Frontal cortex (tissue), 4 donors: ENCODE results near the gene RCAN2. TPM values are rescaled to one million over a fixed set of nuclear protein-coding genes. Genes with fewer than 3 reads are reported as not detected.

Experiments used
- DNase-seq, 2 donors: peaks; one replicate each; pipeline ENCODE4 v3.0.0; 2012; ENCODE audit warnings: low spot score in 2 of 2
- FAIRE-seq: peaks from 2 replicates; lab custom pipeline; 2012; peaks lifted over from hg19 to GRCh38; lab: Jason Lieb, UNC
- total RNA-seq: library from RNA; depleted of rRNA; stranded (reverse); fragments of >200 nt; gene quantifications from one replicate; pipeline ENCODE4 v1.2.3, GENCODE V29; 2014
- donor health status: control.
- donor health status: control.
- donor health status: control.

Gene RCAN2
- total RNA-seq = 15.1 TPM

- peak; percentile 72 to 75 for DNase-seq
- no peak for FAIRE-seq
Observed at GRCh38 chr6:46491201-46491627, at the start of gene RCAN2. TSS of gene RCAN2 (minus strand) at chr6:46491449.

GRCh38 chr6:46539866-46540265 is 48.6 kb upstream of the RCAN2 start:
- no peak for FAIRE-seq

DNA sequence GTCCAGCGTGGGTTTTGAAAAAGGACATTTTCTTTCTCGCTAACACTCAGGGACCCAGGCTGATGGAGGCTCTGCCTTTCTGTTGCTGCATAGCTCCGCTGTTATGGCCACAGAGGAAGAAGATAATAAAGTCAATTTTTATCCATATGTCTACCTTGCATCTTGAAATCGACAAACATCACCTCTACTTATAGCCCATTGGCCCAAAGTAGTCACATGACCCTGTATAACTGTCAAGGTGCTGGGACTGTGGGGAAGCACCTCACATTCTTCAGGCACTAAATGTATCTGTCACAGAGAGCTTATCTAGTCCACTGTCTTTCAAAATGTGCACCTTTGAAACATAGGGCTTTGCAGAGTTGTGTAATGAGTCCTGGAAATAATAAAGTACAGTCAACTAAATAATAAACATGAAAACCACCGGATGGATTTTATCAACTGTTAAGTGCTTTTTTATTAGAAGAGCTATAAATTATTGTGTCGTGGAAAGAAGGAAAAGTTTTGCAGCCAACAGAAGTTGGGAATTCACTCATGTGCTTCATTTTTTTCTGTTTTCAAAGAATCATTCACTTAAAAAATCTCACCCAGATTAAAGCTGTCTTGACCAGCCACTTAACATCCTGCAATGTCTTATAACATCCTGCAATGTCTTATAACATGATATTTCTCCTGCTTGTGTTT is 47.7 kb upstream of the RCAN2 start:
- no peak for FAIRE-seq
- DNase-seq = no peak

More at GRCh38 chr6:46539866-46540265, 48.6 kb upstream of the RCAN2 start:
- no peak for DNase-seq

- no peak for DNase-seq
- no peak for FAIRE-seq
Observed at GRCh38 chr6:46530896-46531295, 39.6 kb upstream of the RCAN2 start.

GRCh38 chr6:46528961-46529750 is 37.9 kb upstream of the RCAN2 start:
- no peak for FAIRE-seq
- DNase-seq = no peak

DNA sequence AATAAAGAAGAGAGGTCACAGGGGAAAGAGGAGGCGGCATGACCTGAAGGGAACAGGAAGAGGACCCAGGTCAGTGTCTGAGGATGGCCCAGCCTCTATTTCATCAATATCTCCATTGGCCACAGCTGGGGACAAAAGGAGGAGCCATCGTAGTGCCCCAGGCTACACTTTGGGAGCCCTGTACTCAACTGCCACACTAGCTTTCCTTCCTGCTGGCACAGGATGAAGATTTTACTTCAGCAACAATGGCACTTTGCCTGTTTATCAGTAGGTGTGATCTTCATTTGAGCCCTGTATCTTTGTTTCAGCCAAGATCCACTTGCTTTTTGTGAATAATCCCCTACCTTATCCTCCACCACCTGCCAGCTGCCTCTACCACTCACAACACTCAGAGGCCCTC is 35.4 kb upstream of the RCAN2 start:
- FAIRE-seq (no peak), DNase-seq (no peak)

DNA sequence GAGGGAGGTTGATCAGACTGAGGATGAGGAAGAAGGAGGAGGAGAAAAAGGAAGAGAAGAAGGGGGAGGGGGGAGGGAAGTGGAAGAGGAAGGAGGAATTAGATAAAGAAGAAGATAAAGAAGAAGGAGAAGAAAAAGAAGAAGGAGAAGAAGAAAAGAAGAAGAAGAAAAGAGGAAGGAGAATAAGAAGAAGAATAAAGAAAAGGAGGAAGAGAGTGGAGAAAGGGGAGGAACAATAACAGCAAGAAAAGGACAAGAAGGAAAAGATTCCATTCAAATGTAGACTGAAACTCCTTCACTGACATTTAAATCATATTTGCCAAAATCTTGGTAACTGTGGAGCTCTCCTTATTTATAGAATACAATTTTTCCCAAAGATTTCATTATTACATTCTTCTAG is 34.3 kb upstream of the RCAN2 start:
- FAIRE-seq (no peak), DNase-seq (no peak)

DNA sequence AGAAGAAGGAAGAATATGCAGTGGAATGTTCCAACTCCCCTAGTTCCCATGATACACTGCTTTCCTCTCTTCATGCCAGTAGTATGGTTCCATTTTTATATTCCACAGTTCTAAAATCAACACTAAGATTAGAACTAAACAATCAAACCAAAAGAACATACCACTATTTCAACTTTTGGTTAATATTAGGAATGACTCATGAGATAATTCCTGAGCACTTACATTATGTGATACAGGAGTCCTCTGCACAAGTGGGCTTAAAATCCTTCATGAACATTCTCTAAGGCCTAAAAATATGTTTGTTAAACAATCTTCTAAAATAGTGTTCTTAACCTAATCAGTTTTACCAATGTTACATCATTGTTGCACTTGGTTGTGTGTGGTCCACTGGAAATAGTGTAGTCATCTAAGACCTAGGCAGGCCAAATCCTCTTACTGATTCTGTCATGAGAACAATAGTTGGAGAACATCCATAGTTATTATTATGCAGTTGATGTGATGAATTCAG is 30.3 kb upstream of the RCAN2 start:
- FAIRE-seq (no peak), DNase-seq (no peak)

GRCh38 chr6:46517202-46517601 is 26.0 kb upstream of the RCAN2 start:
- DNase-seq (no peak), FAIRE-seq (no peak)

DNA sequence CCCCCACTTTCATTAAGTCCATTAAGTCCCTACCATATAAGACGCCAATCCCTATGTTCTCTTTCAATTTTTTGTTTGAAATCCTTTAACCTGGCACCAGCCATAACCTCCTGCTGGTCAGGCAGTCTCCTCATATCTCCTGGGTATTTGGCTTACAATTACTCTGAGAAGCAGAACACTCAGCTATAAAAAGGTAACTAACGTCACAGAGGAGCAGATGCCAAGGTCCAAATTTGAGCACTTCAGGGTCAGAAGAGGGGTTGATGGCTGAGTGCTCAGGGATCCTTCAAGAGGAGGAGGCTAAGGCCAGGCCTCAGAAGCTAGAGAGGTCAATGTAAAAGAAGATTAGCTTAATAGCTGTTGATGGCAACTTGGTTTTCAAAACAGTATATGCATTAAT is 22.3 kb upstream of the RCAN2 start:
- FAIRE-seq (no peak), DNase-seq (no peak)

DNA sequence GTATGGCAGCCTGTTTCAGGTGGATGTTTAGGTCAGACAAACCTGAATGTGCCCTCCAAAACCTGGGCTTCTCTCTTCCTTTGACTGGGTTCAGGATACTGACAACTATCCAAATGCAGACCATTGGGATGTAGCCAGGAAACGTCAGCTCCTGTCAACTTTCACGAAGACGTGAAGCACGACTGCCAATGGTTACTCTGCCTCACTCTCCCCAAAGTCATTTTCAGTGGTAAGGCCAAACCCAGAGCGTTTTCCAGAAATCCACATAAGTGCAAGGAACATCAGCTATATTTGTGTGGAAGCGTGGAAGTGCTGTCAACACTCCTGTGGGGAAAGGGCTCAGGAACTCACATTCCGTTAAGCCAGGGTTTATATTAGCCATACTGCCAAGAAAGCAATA is 20.1 kb upstream of the RCAN2 start:
- no peak for FAIRE-seq
- no peak for DNase-seq

GRCh38 chr6:46510651-46511050 is 19.4 kb upstream of the RCAN2 start:
- DNase-seq = no peak
- peak; percentile 91 for FAIRE-seq

DNA sequence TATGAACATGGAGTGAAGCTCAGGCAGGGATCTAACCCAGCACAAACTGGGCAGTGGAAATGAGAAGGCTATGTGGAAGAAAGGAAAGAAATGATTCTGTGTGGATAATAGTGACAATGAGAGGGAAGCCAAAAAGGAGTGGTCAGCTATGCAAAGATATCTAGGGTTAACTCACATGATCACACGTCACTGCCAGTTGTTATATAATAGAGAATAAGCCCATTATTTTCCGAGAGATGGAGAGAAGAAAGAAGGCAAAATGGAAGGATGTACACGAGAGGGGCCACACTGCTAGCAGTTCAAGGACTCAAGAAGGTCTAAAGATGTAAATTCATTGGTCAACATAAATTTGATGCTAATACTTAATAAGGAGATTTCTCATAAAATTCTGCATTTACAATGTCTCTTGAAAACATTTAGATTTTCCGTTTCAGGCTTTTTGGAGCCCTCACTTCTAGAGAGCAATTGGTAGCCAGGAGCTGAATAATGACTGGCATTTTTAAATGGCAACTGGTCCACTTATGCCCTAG is 18.8 kb upstream of the RCAN2 start:
- FAIRE-seq (no peak), DNase-seq (no peak)

DNA sequence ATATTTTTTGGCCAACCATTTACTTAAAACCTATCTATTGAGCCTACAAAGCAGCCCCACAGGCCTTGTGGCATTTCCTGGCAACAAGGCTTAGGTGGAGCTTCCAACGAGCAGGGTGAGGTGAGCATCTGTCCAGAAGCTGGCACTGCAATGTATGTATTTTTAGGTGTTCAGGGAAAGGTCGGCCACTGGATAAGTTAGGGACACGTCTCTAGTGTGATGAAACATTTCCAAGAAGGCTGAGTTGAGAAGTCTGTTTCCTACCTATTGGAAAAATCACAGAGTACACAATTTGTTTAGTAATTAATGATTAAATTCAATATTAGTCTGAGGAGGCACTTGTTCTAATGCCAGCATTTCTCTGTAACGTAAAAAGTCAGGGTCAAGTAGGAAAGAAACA is 17.8 kb upstream of the RCAN2 start:
- no peak for DNase-seq
- no peak for FAIRE-seq

DNA sequence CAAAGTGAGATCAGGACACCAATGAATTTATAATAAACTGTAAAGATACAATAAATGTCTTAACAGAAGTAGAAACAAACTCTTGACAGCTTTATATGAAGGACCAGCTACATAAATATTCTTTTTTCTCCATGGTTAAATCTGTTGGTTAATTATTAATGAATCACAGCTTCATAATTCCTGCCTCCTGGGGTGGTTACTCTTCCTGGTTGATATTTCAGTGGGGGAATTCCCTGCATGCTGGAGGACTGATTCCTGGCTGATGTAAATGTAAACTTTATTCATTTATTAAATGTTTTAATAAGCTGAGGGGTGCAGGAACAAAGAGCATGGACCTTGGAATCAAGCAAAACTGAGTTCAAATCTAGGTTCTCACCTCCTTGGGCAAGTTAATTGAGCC is 16.2 kb upstream of the RCAN2 start:
- no peak for DNase-seq
- FAIRE-seq = no peak

DNA sequence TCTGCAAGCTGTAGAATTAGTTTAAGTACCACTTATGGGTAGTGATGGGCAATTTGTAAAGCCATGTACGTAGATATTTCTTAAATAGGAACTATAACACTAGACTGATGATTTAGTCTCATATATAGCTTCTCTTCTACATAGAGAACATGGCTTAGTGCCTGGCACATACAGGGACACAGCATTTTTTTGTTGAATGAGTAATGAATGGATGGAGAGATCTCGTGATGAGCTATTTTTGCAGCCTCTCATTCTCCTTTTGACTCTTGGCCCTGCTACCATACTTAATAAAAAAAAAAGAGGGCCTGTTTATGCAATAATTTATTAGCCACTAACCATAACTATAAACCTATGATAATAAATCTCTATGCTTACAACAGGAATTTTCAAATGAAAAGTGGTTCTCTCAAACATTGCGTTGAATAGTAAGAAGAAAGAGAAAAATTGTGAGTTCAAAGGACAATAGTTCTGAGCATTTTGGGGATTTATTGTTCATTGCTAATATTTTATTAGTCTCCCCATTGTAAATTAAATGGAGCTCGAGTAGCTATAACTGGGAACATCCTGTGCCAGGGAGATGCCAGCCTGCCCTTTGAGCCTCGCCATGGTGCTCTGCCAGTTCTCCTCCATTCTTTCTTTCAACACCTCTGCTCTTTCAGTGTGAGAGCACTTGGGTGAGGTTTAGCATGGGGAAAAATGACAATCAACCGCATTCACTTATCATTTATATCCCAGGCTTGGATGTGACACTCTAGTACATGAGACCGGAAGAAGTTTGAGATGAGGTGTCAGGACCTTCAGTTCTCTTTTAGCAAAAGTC is 14.7 kb upstream of the RCAN2 start:
- DNase-seq (no peak), FAIRE-seq (no peak)

DNA sequence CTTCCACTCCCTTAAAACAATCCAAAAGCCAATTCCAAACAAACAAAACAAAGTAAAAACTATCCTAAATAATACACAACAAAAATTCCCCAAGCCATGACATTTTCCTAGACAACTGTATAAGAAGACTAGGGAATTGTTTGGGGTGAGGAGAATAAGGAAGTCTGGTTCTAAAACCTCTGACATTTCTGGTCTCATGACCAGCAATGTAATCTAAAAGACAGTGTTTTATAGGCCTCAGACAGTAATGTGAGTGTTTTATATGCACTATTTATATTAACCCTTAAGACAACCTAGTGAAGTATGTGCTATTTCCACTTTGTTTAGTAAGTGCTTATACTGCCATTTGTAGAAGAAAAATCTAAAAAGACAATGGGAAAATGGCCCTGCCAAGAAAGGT is 13.0 kb upstream of the RCAN2 start:
- DNase-seq = no peak
- no peak for FAIRE-seq

- no peak for DNase-seq
- FAIRE-seq = no peak
Observed at GRCh38 chr6:46502486-46503119, 11.4 kb upstream of the RCAN2 start.

DNA sequence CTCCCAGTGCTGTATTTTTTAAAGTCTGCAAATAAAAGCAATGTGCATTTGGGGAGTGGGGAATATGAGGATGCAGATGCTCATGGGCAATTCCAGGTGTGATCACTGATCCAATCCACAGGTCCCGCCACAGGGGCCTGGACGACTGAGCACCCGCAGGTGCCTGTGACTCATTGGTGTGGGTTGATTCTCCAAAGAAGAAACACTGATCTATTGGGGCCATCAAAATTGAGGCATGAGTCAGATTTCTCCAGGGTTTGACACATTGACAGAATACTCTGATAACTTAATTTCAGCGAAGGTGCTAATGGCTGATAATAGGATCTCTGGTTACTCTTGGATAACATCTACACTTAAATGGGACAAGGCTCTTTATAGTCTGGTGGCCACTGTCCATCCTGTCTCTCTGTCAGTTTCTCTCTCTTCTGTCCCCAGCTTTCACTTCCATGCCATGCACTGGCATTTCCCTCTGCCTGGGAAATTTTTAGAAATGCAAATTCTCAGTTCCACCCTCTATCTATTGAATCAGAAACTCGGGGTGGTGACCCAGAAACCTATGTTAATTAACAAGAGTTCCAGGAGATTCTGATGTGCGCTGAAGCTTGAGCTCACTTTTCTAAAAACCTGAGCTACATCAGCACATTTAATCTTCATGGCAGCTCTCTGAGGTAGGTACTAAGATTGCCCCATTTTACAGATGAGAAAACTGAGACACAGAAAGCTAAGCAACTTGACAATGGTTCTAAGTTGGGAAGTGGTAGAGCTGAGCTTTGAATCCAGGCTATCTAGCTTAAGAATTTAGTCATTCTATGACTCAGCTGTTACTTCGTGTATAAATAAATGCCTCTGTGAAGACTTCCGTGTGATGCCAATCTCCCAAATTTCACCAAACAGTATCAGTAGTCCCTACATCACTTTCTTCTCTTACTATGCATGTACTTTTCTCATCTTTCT is 10.2 kb upstream of the RCAN2 start:
- DNase-seq (no peak), FAIRE-seq (no peak)
